ENCODE data around the gene REG4. TPM values are rescaled to one million over a fixed set of nuclear protein-coding genes. Genes with fewer than 3 reads are reported as not detected.
"Not testable (repeated sequence)": the region's sequence is repeated elsewhere in the genome, so short reads cannot be mapped to it uniquely, and the experiment has no call there.

The REG4 gene
- total RNA-seq (2021; ENCODE audit: unreplicated experiment) = not detected
- polyA plus RNA-seq (2012; ENCODE audit: insufficient read length) = not detected
- Bru-seq, nascent RNA = not detected
- BruChase-seq, experiment 1, labeled RNA remaining after a 2-hour chase = not detected
- BruChase-seq, experiment 2, labeled RNA remaining after a 6-hour chase = not detected
- long read RNA-seq = 0 reads

GRCh38 chr1:119811387-119811786 lies at the start of gene REG4:
Gene REG4 (minus strand): TSS chr1:119811460. CDS start chr1:119808769, 2,691 bp downstream.
- Histone ChIP-seq H3K9me3 (ENCODE audit: control insufficient read depth, insufficient read depth, low read depth, low read length) (no peaks in the 10 kb centered on the region), H3K27me3 (ENCODE audit: control insufficient read depth, insufficient read depth, low read length) (peaks cover 34% of the 10 kb centered on the region), H3K4me1 (ENCODE audit: control insufficient read depth, insufficient read depth, low read length) (no peaks in the 10 kb centered on the region), H3K36me3 (ENCODE audit: control insufficient read depth, insufficient read depth, low read length) (no peaks in the 10 kb centered on the region), H3K27ac (ENCODE audit: low read length) (no peak within 1 kb of the TSS), H3K4me3 (ENCODE audit: low read depth in 2 of 2, low read length in 2 of 2) (no peak within 1 kb of the TSS)
- no peak for TF ChIP-seq CTCF (IDR thresholded peaks at IDR 0.05)
- no peak for TF ChIP-seq POLR2AphosphoS5 (IDR thresholded peaks at IDR 0.05; ENCODE audit: low read depth, low read length)
- no peak for TF ChIP-seq SIN3A (IDR thresholded peaks at IDR 0.05; ENCODE audit: borderline replicate concordance, insufficient read depth, low read depth, low read length)
- no peak for TF ChIP-seq REST (IDR thresholded peaks at IDR 0.05; ENCODE audit: insufficient read depth in 1 of 2, low read depth in 2 of 2, low read length in 1 of 2)
- no peak for TF ChIP-seq TCF7L2 (IDR thresholded peaks at IDR 0.05; ENCODE audit: low read depth, low read length)
- ChIA-PET CTCF (no interaction called here), POLR2A (no interaction called here)
- intact Hi-C loops (cut with micrococcal nuclease; ENCODE audit: unreplicated experiment) = no loop called here
- DNase-seq (ENCODE audit: low read depth, low spot score) (no peak), ATAC-seq (no peak)
- in situ Hi-C loops (cut with HindIII; ENCODE audit: low pct_unique_long_range_greater_than_20kb, low sequenced_read_pairs) = no loop called here
- BruUV-seq (replicated peaks) = no TSS peak

GRCh38 chr1:119859647-119860046 lies 48.4 kb upstream of the REG4 start:
- no TSS peak for BruUV-seq (replicated peaks)
- Histone ChIP-seq H3K27me3 (ENCODE audit: control insufficient read depth, insufficient read depth, low read length) (peaks cover 20% of the 10 kb centered on the region), H3K36me3 (ENCODE audit: control insufficient read depth, insufficient read depth, low read length) (no peaks in the 10 kb centered on the region), H3K9me3 (ENCODE audit: control insufficient read depth, insufficient read depth, low read depth, low read length) (no peaks in the 10 kb centered on the region), H3K27ac (ENCODE audit: low read length) (no peak overlapping the region), H3K4me1 (ENCODE audit: control insufficient read depth, insufficient read depth, low read length) (no peaks in the 10 kb centered on the region), H3K4me3 (ENCODE audit: low read depth in 2 of 2, low read length in 2 of 2) (no peak overlapping the region)
- CTCF ChIA-PET = no interaction called here
- intact Hi-C loops (cut with micrococcal nuclease; ENCODE audit: unreplicated experiment) = loop anchor here (10.0 kb wide), 1 partner anchor 85 kb away; no protein-coding TSS in a partner anchor
- no peak for TF ChIP-seq CTCF (IDR thresholded peaks at IDR 0.05)
- POLR2A ChIA-PET = no interaction called here
- ATAC-seq = no peak
- in situ Hi-C loops (cut with HindIII; ENCODE audit: low pct_unique_long_range_greater_than_20kb, low sequenced_read_pairs) = no loop called here
- no peak for DNase-seq (ENCODE audit: low read depth, low spot score)

GRCh38 chr1:119858556-119859214 lies 47.4 kb upstream of the REG4 start:
- H3K9me3 ChIP-seq (ENCODE audit: control insufficient read depth, insufficient read depth, low read depth, low read length); H3K4me3 ChIP-seq (ENCODE audit: low read depth in 2 of 2, low read length in 2 of 2); H3K27ac ChIP-seq (ENCODE audit: low read length); H3K4me1 ChIP-seq (ENCODE audit: control insufficient read depth, insufficient read depth, low read length); BruUV-seq (replicated peaks); in situ Hi-C loops (cut with HindIII; ENCODE audit: low pct_unique_long_range_greater_than_20kb, low sequenced_read_pairs); CTCF ChIA-PET; ATAC-seq; intact Hi-C loops (cut with micrococcal nuclease; ENCODE audit: unreplicated experiment); H3K36me3 ChIP-seq (ENCODE audit: control insufficient read depth, insufficient read depth, low read length); DNase-seq (ENCODE audit: low read depth, low spot score): not testable (repeated sequence)
- H3K27me3 ChIP-seq (ENCODE audit: control insufficient read depth, insufficient read depth, low read length) = peaks cover 10% of the 10 kb centered on the region
- POLR2A ChIA-PET = interaction anchor here (0.6 kb wide), 1 partner anchor 13 kb away, joined by 4 read pairs; no protein-coding TSS in a partner anchor

All from Panc1 (cell line).